ENCODE measurements around the gene DDX51. TPM values are rescaled to one million over a fixed set of nuclear protein-coding genes. Genes with fewer than 3 reads are reported as not detected.
"Not testable (repeated sequence)": the region's sequence is repeated elsewhere in the genome, so short reads cannot be mapped to it uniquely, and the experiment has no call there.

DDX51 gene
- total RNA-seq, 1 experiment from 2014 or later, result 12.5 TPM

GRCh38 chr12:132137483-132138125 lies 6.5 kb downstream of the DDX51 start:
- no peak overlapping the region for H3K4me3 ChIP-seq
- no peak overlapping the region for H3K27ac ChIP-seq
- no peak for DNase-seq
- H3K27me3 ChIP-seq, result no peaks in the 10 kb centered on the region
- peaks cover 30% of the 10 kb centered on the region for H3K36me3 ChIP-seq
- no peaks in the 10 kb centered on the region for H3K9me3 ChIP-seq (replicated peaks)
- H3K4me1 ChIP-seq, result no peaks in the 10 kb centered on the region

- H3K27me3 ChIP-seq, DNase-seq, H3K4me1 ChIP-seq: not testable (repeated sequence)
Observed at GRCh38 chr12:132136226-132136625, 7.9 kb downstream of the DDX51 start.

GRCh38 chr12:132134653-132135183 lies 9.4 kb downstream of the DDX51 start:
- not testable (repeated sequence) for H3K9me3 ChIP-seq (replicated peaks); H3K27ac ChIP-seq; H3K4me3 ChIP-seq; H3K27me3 ChIP-seq; DNase-seq; H3K36me3 ChIP-seq; H3K4me1 ChIP-seq

More at GRCh38 chr12:132136226-132136625, 7.9 kb downstream of the DDX51 start:
- H3K4me3 ChIP-seq; H3K27ac ChIP-seq; H3K9me3 ChIP-seq (replicated peaks): not testable (repeated sequence)
- H3K36me3 ChIP-seq, result peaks cover 23% of the 10 kb centered on the region

- peak; percentile 66 to 71 for DNase-seq
- Histone ChIP-seq H3K27ac (no peak overlapping the region), H3K36me3 (peaks cover 6% of the 10 kb centered on the region; the same call in 1 of the 2 replicates), H3K27me3 (no peaks in the 10 kb centered on the region), H3K4me1 (no peaks in the 10 kb centered on the region), H3K9me3 (replicated peaks) (no peaks in the 10 kb centered on the region), H3K4me3 (no peak overlapping the region)
Observed at GRCh38 chr12:132133952-132134652, 10.0 kb downstream of the DDX51 start.

- Histone ChIP-seq H3K4me3 (no peak overlapping the region), H3K4me1 (no peaks in the 10 kb centered on the region), H3K36me3 (peaks cover 7% of the 10 kb centered on the region), H3K27ac (no peak overlapping the region), H3K27me3 (no peaks in the 10 kb centered on the region), H3K9me3 (replicated peaks) (peaks cover 4% of the 10 kb centered on the region; the same call in 1 of the 2 replicates)
- no peak for DNase-seq
Observed at GRCh38 chr12:132132609-132133430, 11.3 kb downstream of the DDX51 start.

GRCh38 chr12:132131952-132132351 lies 12.2 kb downstream of the DDX51 start:
- peaks cover 16% of the 10 kb centered on the region for H3K36me3 ChIP-seq
- peaks cover 4% of the 10 kb centered on the region; the same call in 1 of the 2 replicates for H3K9me3 ChIP-seq (replicated peaks)
- H3K27ac ChIP-seq, result no peak overlapping the region
- H3K27me3 ChIP-seq, result no peaks in the 10 kb centered on the region
- DNase-seq, result no peak
- H3K4me3 ChIP-seq, result no peak overlapping the region
- H3K4me1 ChIP-seq, result no peaks in the 10 kb centered on the region

GRCh38 chr12:132131229-132131628 lies 12.9 kb downstream of the DDX51 start:
- Histone ChIP-seq H3K4me1 (no peaks in the 10 kb centered on the region), H3K27ac (no peak overlapping the region)
- DNase-seq, result no peak

GRCh38 chr12:132130690-132131089 lies 13.4 kb downstream of the DDX51 start:
- DNase-seq, result no peak
- no peak overlapping the region for H3K4me3 ChIP-seq
- H3K36me3 ChIP-seq, result peaks cover 27% of the 10 kb centered on the region
- no peaks in the 10 kb centered on the region for H3K27me3 ChIP-seq
- H3K27ac ChIP-seq, result no peak overlapping the region
- H3K4me1 ChIP-seq, result no peaks in the 10 kb centered on the region
- H3K9me3 ChIP-seq (replicated peaks), result peaks cover 4% of the 10 kb centered on the region; the same call in 1 of the 2 replicates

More at GRCh38 chr12:132131229-132131628, 12.9 kb downstream of the DDX51 start:
- Histone ChIP-seq H3K4me3 (no peak overlapping the region), H3K36me3 (peaks cover 22% of the 10 kb centered on the region), H3K27me3 (no peaks in the 10 kb centered on the region), H3K9me3 (replicated peaks) (peaks cover 4% of the 10 kb centered on the region; the same call in 1 of the 2 replicates)

GRCh38 chr12:132129007-132129406 lies 15.1 kb downstream of the DDX51 start:
- peaks cover 4% of the 10 kb centered on the region; the same call in 1 of the 2 replicates for H3K9me3 ChIP-seq (replicated peaks)
- H3K27me3 ChIP-seq, result no peaks in the 10 kb centered on the region
- H3K27ac ChIP-seq, result no peak overlapping the region
- no peak for DNase-seq
- no peak overlapping the region for H3K4me3 ChIP-seq
- peaks cover 42% of the 10 kb centered on the region for H3K36me3 ChIP-seq
- H3K4me1 ChIP-seq, result no peaks in the 10 kb centered on the region

GRCh38 chr12:132127041-132127440 lies 17.1 kb downstream of the DDX51 start:
- Histone ChIP-seq H3K4me3 (no peak overlapping the region), H3K27ac (no peak overlapping the region), H3K9me3 (replicated peaks) (peaks cover 4% of the 10 kb centered on the region; the same call in 1 of the 2 replicates), H3K4me1 (no peaks in the 10 kb centered on the region), H3K27me3 (no peaks in the 10 kb centered on the region), H3K36me3 (peaks cover 48% of the 10 kb centered on the region)
- DNase-seq, result no peak

GRCh38 chr12:132125736-132126135 lies 18.4 kb downstream of the DDX51 start:
- peaks cover 48% of the 10 kb centered on the region for H3K36me3 ChIP-seq
- H3K27ac ChIP-seq, result no peak overlapping the region
- DNase-seq, result no peak
- no peak overlapping the region for H3K4me3 ChIP-seq
- no peaks in the 10 kb centered on the region for H3K27me3 ChIP-seq
- H3K9me3 ChIP-seq (replicated peaks), result peaks cover 4% of the 10 kb centered on the region; the same call in 1 of the 2 replicates
- H3K4me1 ChIP-seq, result no peaks in the 10 kb centered on the region

- Histone ChIP-seq H3K9me3 (replicated peaks) (peaks cover 4% of the 10 kb centered on the region; the same call in 1 of the 2 replicates), H3K36me3 (peaks cover 48% of the 10 kb centered on the region), H3K4me3 (no peak overlapping the region), H3K27ac (no peak overlapping the region), H3K27me3 (no peaks in the 10 kb centered on the region), H3K4me1 (no peaks in the 10 kb centered on the region)
- no peak for DNase-seq
Observed at GRCh38 chr12:132124766-132125425, 19.2 kb downstream of the DDX51 start.

- Histone ChIP-seq H3K27ac (no peak overlapping the region), H3K4me3 (no peak overlapping the region), H3K27me3 (no peaks in the 10 kb centered on the region), H3K4me1 (no peaks in the 10 kb centered on the region), H3K36me3 (peaks cover 48% of the 10 kb centered on the region), H3K9me3 (replicated peaks) (peaks cover 4% of the 10 kb centered on the region; the same call in 1 of the 2 replicates)
- DNase-seq, result no peak
Observed at GRCh38 chr12:132123970-132124765, 20.0 kb downstream of the DDX51 start.

Data from SJCRH30 (cell line).